NCI-H2171 (cell line): ENCODE results near the gene FOXQ1.

ENCODE experiments used
- DNase-seq: peaks from one replicate; lab custom pipeline; 2025; lab: John Stamatoyannopoulos, UW

FOXQ1 gene, protein sequence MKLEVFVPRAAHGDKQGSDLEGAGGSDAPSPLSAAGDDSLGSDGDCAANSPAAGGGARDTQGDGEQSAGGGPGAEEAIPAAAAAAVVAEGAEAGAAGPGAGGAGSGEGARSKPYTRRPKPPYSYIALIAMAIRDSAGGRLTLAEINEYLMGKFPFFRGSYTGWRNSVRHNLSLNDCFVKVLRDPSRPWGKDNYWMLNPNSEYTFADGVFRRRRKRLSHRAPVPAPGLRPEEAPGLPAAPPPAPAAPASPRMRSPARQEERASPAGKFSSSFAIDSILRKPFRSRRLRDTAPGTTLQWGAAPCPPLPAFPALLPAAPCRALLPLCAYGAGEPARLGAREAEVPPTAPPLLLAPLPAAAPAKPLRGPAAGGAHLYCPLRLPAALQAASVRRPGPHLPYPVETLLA

DNA sequence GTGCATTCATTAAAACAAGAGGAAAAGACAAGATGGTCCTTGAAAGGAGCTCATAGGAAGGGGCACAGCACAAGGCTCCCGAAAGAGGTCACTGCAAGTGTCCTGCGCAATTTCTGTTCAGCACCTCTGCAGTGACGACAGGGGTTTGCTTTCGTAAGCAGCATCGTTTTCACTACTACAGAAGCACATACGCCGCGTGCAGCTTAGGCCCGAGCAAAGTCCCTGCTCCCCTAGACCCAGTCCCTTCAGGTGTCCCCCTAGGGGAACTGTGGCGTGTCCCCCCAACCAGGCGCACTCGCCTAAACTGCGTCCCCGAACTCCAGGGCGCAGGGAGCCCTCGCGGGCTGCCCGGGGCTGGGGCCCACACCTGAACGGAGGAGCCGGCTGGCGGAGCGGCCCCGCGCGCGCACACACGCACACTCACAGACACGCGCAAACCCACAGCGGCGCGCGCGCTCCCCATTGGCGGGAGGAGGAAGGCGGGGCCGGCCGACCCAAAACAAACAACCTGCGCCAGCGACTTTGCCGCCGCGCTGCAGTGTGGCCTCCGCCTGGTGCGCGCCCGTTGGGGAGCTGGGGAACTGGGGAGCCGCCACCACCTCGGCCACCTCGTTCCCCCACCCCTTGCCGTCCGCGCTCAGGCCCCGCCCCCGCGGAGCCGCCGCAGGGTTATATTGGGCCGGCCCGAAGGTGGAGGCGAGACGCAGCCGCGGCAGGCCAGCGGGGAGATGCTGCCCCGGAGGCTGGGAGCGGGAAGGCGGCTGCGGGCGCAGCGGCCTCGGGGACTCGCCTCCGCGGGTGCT is at the start of gene FOXQ1:
TSS of gene FOXQ1 (plus strand) at position 699 of the 803 bp plus-strand sequence. CDS start 607 bp downstream, outside the sequence.
- DNase-seq = no peak

DNA sequence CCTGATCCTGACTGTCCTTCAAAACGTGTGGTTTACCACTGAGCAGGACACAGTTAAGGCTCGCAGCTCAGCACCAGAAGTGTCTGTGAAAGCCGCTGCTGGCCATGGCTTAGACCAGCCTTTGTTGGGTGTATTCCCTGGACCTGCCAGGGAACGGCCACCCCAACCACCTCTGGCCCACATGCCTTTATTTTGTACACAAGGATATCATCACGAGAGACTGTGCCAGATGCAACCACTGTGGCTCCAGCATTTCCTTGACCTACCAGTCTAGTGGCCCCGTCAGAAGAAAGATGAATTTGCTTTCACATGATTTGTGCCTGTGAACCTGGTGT is 49.2 kb upstream of the FOXQ1 start:
- DNase-seq = no peak

DNA sequence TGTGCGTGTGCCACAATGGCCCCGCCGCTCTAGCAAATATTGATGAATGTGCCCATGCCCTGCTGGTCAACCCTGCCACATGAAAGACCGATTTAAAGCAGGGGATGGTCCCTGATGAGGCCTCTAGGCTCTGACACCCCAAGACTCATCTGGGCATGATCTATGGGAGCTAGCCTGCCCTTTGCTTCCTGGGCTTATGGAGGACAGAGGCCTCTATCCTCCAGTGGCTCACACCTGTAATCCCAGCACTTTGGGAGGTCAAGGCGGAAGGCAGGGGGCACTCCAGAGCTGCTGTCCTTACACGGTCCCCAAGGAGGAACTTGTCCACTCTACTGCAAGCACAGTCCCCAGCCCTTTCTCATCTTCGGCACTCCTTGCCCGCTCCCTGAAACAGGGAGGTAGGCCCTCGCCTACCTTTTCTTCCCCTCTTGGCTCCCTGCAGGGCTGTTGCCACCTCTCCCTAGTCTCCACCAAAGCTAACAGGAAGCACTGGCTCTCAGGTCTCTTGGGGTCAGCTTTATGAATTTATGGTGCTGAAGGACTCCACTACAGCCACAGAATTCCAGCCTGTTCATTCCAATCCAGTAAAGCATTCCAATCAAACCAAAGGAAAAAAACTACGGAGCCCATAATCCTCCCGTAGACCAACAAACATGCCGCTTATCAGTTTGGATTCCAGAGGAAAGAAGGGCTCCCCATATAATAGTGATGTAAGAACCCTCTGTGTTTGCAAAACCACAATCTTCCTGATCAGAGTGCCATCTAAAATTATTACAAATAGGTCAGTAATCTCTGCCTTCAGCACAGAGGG is 48.7 kb upstream of the FOXQ1 start:
- DNase-seq = no peak

DNA sequence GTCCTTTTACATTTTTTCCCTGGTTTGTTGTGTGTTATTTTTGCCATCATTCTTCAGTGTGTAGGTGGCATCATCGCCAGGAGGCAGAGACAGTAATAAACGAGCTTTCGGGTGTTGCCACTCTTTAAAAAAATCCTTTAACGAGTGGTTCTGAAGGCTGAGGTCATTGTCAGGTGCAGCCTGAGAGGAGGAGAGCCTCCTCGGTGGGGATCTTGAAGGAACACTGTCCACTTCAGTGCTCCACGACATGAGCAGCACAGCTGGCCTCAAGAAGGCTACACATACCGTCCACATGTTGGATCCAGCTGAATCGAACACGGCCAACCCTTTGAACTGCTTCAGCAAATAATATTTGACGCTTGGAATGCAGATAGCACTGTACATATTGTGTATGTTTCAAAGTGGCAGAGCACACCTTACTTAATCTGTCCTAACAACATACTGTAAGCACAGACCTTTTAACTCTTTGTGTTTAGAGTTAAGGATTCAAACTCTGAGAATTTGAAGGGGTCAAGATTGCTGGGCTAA is 48.0 kb upstream of the FOXQ1 start:
- DNase-seq = no peak

DNA sequence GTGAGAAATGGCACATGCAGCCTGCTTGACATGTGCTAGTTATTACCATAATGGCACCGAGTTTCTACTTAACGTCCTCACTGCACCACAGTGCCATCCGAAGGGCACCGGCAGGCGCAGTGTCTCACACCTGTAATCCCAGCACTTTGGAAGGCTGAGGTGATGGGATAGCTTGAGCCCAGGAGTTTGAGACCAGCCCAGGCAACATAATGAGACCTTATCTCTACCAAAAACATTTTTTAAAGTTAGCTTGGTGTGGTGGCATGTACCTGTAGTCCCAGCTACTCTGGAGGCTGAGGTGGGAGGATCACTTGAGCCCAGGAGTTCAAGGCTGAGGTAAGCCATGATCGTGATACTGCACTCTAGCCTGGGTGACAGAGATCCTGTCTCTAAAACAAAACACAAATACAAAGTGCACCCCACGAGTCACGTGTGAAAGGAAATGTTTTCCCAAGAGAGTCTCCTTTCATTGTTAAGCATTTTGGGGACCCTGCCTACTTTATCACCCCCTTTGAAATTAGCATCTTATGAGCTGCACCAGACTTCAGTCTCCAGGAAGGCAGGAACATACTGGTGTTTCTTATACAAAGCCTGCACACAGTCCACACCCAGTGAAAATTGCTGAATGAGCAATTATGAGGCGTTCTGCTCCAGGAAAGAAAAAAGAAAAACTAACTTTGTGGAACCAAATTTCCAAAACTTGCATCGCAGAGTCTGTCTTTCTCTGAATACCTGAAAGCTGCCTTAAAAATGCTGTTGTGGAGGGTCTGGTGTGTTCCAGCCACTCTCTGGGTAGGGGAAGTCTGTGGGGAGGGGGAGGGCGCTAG is 47.1 kb upstream of the FOXQ1 start:
- no peak for DNase-seq

DNA sequence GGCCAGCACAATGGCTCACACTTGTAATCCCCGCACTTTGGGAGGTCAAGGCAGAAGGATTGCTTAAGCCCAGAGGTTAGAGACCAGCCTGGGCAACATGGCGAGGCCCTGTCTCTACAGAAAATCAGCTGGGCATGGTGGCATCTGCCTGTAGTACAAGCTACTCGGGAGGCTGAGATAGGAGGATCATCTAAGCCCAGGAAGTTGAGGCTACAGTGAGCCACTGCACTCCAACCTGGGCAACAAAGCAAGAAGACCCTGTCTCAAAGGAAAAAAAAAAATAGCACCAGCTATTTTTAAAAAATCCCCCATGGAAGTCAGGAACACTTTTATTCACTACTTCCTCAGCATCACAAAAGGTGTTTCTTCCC is 45.2 kb upstream of the FOXQ1 start:
- DNase-seq = no peak

DNA sequence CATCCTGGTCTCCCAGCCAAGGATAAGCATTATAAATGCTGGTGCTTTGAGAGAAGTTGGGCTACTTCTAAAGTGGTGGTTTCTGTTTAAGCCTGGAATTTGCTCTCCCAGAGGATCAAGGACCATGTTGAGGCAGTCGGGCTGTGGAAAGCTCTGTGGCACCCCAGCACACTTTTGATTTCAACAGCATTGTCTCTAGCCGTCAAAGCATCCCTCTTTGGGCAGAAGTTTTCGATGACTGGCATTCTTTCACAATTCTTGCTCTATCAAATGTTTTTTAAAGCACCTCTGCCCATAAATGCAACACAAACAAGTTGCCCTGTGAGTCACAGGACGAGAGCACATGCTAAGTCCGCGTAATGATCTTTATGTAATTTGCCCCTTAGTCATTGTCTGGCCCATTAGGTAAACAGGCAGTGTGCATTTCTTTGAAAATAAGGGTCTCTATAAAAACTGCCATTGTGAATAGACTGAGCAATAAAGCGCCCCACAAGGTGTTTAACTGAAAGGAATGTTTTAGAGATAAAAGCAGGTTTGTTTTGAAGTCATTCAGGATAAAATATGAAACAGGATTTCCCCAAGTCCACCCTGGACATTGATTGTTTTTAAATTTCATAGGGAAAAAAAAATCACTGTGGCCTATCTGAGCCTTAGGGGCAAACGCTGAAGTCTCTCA is 44.7 kb upstream of the FOXQ1 start:
- no peak for DNase-seq

DNA sequence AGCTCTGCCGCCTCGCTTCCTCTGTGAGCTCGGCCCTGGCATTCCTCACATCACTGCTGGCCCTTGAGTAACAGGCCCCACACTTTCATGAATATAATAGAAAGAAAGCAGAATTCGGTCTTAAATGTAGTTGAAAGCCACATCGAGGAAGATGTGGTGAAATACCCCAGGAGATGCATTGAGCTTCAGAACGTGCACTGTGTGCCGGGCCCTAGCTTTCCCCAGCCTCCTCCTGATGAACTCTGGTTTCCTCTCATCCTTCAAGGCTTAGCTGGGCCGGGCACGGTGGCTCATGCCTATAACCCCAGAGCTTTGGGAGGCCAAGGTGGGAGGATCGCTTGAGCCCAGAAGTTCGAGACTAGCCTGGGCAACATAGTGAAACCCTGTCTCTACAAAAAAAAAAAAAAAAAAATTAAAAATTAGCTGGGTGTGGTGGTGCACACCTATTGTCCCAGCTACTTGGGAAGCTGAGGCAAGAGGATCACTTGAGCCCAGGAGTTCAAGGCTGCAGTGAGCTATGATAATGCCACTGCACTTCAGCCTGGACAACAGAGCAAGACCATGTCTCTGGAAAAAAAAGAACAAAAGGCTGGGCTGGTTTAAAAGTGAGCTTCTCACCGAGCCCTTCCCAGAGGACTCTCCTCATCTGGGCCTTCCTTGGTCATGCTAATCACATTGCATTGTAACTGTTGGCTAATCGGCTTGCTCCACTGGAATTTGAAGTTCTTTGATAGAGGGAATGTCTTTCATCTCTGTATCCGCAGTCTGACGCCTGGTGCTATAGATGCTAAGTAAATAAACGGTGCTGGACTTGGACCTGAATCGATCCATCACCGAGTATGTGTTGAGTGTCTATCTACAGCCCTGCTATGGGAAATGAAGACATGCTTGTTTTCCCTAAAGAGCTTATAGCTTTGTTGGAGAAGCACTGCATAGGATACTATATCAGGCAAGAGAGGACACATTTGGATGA is 43.8 kb upstream of the FOXQ1 start:
- DNase-seq = no peak

DNA sequence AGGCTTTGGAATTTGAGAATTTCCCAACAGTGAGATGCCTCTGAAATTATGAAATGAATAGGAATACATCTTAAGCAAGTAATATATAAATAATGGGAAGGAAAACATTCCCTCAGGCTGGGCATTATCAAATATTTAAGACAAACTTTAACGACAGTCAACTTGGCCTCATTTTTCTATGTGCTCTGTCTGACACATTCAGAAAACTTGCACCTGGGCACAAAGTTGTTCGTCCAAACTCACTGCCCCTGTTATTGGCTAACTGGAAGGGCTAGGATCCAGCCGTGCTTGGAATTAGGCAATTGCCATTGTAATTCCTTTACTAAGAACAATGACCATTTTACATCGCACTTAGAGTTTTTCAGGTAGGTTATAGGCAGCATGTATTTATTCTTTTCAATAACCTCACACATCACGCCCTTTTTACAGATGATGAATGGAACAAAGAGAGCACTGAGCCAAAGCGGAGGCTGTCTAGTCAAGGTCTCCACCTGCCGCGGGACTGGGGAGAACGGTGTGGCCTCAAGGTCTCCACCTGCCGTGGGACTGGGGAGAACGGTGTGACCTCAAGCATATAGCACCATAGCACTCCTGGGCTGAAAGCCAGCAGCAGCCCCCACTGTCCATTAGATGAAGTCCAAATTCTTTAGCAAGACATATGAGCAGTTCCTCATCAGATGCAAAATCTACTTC is 40.7 kb upstream of the FOXQ1 start:
- DNase-seq = no peak

DNA sequence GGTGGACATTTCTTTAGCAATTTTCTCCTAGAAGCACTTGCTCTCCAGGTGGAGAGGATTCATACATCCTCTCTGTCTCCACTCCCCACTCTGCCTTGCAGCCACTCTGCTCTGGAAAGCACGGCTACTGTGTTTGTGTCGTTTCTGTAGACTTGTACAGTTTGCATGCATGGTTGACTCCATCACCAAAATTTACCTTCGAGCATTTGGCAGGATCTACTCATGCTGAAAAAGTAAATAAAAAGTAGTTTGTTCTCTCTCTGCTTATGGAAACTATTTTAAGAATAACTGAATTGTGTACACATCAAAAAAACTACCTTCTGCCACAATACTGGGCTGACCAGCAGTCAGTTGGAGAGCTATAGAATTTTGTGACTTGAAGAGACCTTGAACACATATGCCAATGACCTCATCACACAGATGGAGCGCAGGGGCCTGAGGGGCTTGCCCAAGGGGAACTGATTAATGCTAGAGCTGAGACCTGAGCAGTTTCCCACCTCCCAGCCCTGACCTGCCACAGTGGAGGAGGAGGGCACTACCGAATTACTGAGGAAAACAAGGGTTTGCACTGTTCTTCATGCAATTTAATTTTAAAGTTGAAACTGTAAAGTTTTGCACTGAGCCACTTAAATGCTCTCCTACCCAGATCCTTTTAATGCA is 33.7 kb upstream of the FOXQ1 start:
- no peak for DNase-seq

DNA sequence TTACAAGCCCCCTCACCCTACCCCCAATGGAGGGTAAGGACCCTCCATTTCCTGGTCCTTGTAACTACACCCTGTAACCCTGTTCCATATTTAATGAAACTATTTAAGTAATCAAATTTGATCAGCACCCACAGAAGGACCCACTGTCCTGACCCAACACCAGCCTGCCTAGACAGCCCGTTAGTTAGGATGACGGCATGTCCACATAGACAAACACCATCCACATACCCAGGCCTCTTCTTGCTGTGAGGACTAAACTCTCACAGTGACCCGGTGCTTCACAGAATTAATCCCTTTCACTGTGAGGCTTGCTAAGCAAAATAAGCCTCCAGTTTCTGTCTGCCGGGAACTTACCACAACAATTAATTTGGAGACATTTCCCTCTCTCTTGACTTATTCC is 32.8 kb upstream of the FOXQ1 start:
- DNase-seq = no peak

DNA sequence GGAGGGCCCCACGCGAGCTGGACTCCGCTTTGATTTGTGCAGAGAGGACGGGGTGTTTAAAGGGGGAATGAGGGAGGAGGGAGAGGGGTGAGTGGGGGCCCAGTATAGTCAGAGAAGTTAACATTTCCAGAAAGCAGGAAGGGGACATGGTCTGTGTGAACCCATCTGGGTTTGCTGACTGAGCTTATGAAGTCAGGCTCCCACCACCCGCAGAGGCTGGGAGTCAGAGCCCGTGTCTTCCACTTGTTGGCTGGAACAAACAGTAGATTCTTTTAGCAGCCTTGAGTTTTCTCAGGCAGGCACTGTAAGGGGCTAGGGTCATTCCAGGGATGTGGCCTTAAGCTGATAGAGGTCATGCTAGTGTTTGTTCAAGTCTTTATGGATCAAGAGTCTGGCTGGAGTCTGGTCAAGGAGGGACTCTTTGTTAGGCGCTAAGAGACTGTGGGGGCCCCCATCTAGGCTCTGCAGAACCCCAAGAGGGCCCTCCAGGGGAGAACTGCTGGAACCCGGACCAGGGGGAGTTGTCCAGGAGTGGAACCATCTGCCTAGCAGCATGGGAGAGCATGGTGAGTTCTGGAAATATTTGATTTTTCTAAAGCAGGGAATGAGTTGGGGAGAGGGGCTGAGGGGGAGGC is 31.1 kb upstream of the FOXQ1 start:
- no peak for DNase-seq

DNA sequence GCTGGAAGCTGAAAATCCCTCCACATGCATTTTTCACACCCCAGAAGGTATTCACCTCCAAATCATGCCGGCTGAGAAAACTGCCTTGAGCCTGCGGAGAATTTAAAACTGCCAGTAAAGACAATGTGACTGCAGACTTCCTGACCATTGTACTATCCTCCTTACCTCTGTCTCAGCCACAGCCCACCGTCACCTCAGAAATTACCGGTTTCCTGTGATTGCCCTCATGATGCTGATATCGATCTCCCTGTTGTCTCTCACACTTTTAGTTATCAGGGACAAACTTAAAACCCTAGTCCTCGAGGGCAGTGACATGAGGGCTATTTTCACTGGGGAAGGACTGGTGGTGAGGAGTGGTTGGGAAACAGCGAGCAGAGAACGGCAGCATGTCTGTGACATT is 30.2 kb upstream of the FOXQ1 start:
- no peak for DNase-seq

DNA sequence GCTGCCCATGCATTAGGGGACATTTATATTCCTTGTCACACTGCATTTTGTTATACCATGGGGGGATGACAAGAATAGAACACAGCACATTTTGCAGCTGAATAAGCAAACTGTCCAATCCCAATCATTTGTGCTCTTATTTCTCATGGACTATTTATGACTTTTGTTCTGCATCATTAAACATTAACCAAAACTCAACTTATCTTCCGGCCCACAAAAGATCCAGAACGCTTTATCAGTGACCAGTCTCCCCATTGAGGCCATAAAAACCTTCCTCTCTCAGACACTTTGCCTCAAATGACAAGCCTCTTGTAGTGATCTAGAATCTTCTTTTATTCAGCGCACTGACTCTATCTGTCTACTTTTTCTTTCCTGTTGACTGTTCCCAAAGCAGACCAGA is 28.4 kb upstream of the FOXQ1 start:
- no peak for DNase-seq

DNA sequence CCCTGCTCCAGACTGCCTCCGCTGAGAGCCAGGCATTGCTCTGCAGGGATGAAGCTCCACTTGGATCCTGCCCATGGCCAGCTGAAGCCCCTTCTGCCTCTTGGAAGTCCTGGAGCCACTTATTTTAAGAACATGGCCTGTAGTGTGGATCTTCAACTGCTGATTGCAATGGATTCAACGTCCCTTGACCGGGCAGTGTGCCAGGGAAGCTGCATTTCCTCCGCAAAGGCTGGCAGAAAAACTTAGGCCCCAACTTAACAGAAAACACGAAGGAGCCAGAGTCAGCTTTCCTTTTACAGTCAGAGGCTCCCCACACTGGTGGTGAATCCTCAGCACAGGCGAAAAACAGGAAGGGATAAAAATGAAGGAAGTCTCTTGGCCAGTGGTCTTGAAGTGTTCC is 26.3 kb upstream of the FOXQ1 start:
- no peak for DNase-seq

DNA sequence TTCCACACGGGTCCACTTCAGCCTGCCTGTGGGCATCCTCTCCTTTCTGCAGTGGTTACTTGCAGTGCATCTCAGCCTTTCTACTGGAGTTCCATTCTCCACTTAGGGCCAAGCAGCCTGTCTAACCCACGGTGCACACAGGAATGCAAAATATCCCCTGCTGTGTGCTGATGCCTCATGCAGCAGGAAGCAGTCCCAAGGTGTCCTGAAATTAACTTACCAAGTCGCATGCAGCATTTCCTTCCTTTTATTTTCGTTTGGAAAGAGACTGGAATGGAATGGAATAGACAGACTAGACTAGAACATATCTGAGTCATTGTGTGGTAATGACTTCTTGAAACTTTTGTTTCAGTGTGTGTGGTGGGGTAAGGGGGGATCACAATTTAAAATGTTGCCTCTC is 25.9 kb upstream of the FOXQ1 start:
- DNase-seq = no peak

DNA sequence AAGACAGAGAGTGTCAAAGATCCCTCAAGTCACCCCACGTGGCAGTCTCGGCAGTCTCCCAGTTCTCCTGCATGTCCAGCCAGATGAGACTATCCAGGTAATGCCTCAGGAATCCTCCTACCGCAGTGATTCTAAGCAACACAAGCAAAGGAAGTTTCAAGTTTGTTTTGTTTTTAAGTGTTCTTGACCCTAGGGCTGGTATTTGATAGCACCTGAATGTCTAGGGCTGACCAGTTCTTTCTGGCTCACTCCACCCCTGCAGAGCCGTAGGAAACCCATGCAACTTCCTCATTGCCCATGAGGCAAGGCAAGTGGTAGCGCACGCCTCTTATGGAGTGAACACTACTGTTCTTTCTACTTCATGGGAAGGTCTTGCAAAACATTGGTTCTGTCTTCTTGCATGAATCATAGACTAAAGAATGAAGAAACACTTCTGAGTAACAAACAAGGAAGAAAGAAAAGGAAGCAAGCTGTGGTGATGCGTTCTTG is 24.8 kb upstream of the FOXQ1 start:
- DNase-seq = no peak

DNA sequence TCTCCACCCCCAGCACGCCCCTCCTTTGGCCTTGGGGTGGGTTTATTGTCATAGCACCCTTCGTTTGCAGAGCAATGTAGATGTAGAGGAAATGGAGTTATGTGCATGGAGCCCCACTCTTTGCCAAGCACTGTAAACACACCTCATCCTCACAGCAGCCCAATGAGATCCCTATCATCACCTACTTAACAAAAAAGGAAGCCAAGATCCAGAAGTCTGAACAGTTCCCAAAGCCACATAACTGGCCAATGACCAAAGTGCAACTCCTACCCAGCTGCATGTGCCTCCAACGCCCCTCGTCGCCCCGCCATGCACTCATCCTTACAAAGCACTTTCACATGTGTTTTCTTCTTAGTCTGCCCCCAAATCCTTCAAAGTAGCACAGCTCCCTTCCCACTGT is 21.8 kb upstream of the FOXQ1 start:
- DNase-seq = no peak
